ENCODE data around the gene IGFL2. TPM values are rescaled to one million over a fixed set of nuclear protein-coding genes. Genes with fewer than 3 reads are reported as not detected.
"Not testable (repeated sequence)": the region's sequence is repeated elsewhere in the genome, so short reads cannot be mapped to it uniquely, and the experiment has no call there.

Gene IGFL2
- total RNA-seq, 1 donor from 2014 or later: not detected

DNA sequence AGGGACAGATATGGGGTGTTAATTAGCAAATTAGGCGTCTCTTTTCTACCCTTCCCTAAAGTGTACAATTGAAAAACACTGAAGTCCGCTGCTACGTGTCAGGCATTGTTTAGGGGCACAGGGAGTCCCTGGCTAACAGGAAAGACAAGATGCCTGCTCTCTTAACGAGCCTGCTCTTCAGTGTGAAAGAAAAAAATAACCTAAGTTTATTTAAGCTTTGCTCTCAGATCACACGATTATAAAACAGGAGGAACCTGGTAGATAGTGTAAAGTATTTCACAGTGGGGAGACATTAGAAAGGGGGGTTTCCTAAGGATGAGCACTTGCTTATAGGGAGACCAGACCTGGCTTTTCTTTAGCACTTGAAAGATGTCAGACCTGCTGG lies 38.7 kb downstream of the IGFL2 start:
- no peak for DNase-seq (ENCODE audit: extremely low read depth, low read depth, low spot score)

DNA sequence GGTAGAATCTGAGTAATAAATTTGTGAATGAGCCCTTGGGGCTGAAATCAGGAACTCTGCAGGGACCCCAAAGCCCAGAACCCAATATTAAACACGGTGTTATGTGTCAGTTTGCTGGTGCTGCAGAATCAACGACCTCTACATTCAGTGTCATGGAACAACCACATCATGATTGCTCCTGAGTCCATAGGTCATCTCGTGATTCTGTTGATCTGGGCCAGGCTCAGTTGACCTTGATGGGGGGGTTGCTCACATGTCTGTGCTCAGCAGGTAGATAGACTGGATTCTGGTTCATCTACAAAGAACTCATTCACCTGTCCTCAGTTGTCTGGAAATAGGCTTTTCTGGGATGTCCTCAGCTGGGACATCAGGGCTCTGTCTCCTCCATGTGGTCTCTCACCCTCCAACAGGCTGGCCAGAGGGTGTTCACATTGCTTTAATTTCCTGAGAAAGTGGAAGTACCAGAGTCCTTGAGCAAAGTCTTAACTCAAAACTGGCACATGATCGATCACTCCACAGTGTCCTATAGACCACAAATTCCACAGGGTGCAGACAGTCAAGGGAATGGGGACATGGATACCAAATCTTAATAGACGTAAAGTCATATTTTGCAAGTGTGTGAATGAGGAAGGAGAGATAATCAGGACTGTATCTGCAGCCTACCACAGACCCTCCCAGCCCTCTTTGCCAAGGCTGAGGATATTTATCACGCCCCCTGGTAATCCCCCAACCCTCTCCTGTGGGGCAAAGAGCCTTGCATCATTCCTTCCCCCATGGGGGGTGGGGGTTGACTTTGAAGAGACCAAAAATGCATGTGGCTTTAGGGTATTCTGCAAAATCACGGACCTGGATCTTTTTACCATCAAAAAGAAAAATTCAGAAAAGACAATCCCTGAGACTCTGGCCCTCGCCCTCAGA lies 42.2 kb downstream of the IGFL2 start:
- no peak for DNase-seq (ENCODE audit: extremely low read depth, low read depth, low spot score)

DNA sequence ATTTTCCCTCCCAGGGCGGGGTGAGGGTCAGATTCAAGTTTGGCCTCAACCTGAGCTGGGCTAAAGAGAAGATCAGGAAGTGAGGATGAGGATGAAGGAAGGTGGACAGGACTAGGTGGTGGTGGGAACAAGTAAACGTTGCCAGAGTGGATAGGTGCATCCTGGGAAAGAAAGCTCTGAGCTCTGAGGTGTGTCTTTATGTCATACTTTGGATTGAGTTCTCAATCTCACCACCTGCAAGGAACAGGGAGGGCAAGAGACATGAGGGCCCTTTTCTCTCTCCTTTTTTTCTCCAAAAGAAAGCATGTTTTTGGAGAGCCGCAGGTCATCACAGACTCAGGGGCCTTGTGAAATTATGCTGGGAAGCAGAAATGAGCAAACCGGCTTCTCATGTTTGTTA lies 43.3 kb downstream of the IGFL2 start:
- no peak for DNase-seq (ENCODE audit: extremely low read depth, low read depth, low spot score)

DNA sequence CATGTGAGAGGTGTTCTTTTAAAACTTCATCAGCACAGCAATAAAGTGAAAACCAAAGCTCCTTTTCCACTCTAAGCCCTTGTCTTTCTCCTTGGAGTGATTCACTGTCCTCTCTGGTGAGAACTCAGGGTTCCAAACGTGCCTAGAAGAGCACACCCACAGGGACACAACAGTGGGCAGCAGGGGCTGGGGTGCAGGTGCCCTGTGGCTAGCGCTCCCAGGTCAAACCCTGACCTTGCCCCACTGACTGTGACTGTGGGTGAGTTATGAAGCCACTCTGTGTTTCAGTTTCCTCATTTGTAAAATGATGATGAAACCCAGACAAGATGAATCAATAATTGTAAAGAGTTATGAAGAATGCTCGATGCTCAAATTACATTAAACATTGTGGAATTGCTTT lies 43.9 kb downstream of the IGFL2 start:
- DNase-seq (ENCODE audit: extremely low read depth, low read depth, low spot score): no peak

DNA sequence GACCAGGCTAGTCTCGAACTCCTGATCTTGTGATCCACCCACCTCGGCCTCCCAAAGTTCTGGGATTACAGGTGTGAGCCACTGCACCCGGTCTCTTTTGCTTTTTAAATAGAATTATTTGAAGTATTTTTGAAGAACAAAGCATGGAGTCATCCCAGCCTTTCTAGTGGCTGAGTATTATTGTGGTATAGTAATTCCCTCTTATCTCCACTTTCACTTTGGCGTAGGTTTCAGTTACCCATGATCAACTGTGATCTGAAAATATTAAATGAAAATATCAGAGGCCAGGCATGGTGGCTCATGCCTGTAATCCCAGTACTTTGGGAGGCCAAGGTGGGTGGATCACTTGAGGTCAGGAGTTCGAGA lies 44.6 kb downstream of the IGFL2 start:
- DNase-seq (ENCODE audit: extremely low read depth, low read depth, low spot score): not testable (repeated sequence)

DNA sequence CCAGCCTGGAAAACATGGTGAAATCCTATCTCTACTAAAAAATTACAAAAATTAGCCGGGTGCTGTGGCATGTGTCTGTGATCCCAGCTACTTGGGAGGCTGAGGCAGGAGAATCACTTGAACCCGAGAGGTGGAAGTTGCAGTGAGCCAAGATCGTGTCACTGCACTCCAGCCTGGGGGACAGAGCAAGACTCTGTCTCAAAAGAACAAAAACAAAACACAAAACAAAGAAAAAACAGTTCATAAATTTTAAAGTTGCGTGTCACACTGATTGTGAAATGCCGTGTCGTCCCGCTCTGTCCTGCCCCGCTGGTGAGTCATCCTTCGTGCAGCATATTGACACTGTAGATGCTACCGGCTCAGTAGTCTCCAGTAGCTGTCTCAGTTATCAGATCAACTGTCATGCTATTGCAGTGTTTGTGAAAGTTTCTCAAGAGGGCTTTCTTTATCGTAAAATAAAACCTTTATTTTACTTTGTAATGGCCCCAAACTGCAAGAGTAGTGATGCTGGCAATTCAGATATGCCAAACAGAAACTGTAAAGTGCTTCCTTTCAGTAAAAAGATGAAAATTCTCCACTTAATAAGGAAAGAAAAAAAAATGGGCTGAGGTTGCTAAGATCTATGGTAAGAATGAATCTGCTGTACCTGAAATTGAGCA lies 45.1 kb downstream of the IGFL2 start:
- no peak for DNase-seq (ENCODE audit: extremely low read depth, low read depth, low spot score)

DNA sequence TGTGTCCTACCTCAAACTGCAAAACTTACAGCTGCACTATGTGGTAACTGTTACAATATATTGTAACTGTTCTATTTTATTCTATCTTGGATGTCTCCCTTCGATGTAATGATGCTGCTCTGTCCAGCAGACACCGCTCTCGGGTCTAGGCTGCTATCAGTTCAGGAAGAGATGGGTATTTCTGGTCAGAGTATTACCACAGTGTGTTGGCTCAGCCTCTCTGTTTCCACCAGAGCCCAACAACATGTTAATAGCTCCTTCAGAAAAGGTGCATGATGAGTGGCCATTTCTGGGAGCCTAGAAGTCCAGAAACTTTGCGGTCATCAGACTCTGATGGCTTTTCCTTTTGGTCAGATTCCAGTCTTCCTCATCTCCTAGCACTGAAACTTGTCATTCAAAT lies 45.6 kb downstream of the IGFL2 start:
- DNase-seq (ENCODE audit: extremely low read depth, low read depth, low spot score): no peak

DNA sequence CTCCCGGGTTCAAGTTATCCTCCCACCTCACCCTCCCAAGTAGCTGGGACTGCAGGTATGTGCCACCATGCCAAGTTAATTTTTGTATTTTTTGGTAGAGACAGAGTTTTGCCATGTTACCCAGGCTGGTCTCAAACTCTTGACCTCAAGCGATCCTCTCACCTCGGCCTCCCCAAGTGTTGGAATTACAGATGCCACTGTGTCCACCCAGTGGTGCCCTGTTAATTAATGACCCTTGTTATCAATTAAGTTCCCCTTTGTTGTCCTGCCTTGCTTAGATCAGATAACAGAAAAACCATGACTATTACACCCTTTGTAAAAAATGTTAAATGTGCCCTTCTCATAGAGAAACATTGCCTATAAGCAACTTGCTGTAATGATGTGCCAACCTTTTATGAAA lies 47.1 kb downstream of the IGFL2 start:
- no peak for DNase-seq (ENCODE audit: extremely low read depth, low read depth, low spot score)

DNA sequence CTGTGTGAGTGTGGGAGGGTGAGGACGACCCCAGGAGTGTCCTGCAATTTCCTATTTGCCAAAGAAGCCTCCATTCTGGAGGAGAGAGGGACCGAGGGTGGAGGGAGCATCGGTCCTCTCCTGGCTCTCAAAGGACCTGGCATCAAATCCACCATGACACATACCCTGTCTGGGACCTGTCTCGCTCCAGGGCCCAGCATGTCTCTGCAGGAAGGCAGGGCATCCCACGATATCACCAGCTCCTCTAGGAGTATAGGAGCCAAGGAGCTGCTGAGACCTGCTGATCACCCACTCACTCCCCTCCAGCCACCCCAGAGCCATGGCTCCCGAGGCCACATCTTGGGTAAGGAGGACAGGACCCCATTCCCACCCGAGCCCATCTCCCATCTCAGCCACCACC lies 47.9 kb downstream of the IGFL2 start:
- not testable (repeated sequence) for DNase-seq (ENCODE audit: extremely low read depth, low read depth, low spot score)

DNA sequence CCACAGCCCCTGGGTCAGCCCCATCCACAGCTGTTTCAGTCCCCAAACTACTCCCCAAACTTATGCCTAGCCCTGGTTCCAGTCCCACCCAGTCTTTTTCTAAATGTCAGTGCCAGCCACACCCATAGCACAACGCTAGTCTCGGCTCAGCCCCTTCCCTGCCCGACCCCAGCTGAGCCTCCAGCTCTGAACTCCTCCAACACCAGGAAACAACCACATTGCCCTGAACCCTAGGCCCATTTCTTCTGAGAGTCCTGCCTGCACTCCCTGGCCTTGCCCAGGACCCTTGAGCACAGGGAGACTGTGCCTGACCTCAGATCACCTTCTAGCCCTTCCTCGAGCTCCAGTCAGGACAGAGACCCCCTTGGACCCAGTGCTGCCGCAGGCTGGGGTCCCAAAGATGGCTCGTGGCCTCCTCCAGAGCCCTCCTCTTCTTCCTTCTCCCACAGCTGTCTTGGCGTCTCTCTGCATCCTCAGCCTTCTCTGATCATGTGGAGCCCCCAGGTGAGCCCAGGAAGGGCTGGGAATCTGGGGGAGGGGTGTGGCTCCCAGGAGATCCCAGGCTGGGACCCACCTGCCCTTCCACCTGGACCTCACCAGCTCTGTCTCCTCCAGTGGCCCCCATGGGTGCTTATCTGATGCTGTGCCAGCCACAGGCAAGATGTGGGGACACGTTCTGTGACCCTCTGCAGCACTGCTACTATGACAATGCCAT lies 48.5 kb downstream of the IGFL2 start:
- no peak for DNase-seq (ENCODE audit: extremely low read depth, low read depth, low spot score)

DNA sequence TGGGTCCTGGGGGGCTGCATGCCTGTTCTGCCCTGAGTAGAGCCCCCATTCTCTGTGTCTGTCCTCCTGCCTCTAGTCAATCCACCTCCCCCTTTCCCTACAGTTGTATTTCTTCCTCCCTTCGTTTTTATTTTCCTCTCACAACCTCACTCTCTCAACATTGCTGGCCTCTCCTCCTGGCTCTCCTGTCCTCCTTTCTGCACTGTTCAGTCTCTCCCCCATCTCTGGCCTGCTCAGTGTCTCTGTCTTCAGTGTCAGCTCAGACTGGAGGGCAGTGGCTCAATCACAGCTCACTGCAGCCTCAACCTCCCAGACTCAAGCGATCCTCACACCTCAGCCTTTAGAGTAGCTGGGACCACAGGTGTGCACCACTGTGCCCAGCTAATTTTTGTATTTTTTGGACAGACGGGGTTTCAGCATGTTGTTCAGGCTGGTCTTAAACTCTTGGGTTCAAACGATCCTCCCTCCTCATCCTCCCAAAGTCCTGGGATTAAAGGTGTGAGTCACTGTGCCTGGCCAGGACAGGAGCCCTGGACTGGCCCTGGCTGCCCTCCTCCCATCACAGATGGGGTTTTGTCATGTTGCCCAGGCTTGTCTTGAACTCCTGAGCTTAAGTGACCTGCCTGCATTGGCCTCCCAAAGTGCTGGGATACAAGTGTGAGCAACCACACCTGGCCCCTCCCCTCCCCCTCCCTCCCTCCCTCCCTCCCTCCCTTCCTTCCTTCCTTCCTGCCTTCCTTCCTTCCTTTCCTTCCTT lies 49.5 kb downstream of the IGFL2 start:
- no peak for DNase-seq (ENCODE audit: extremely low read depth, low read depth, low spot score)

DNA sequence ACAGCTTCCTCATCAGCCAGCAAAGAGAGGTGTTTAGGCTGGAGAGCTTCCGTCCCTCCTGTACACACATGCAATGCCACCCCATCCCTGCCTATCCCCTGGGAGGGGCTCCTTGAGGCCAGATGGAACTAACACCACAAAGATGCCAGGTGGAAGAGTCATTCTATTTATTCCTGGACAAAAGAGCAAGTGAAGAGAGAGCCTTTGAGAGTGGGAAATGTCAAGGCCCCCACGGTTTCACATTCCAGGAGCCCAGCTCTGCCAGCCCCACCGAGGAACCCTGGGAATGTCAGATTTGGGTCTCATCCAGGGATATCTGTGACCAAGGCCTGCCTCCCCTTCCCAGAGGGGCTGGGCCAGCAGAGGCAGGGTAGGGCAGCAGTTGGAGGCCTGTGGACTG lies 50.7 kb downstream of the IGFL2 start:
- no peak for DNase-seq (ENCODE audit: extremely low read depth, low read depth, low spot score)

DNA sequence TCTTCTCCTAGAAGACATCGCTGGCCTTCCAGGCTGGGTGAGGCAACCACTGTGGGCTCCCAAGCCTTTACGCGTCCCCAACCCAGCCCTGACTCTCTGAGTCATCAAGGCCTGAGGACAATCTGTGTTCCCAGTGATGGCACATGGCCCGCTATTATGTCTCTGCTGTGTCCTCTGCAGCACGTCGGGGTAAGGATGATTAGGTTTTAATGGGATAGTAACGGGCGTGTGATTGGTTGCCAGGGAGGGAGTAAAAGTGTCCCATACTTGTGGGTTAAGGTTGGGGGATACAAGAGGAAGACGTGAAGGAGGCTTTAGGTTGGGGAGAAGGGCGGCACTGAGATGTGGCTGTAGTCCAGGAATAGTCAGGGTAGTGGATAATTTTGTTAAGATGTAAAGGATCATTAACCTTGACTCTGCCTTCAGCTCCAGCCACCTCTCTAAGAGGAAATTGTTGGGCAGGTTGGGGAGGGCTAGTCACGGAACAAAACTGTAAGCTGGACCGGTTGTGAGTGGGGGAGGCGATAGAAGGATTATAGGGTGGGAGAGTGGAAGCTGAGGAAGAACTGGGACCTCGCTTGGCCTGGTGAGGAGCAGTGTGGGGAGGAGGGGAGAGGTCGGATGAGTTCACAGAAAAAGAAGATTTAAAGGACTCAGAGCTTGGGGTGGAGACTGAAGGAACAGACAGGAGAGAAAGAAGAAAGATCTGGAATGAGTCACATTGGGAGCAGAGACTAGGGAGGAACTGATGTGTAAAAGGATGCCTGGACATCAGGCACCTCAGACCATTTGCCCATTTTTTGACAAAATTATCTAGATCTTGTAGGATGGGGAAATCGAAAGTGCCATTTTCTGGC lies 53.6 kb downstream of the IGFL2 start:
- DNase-seq (ENCODE audit: extremely low read depth, low read depth, low spot score): no peak

DNA sequence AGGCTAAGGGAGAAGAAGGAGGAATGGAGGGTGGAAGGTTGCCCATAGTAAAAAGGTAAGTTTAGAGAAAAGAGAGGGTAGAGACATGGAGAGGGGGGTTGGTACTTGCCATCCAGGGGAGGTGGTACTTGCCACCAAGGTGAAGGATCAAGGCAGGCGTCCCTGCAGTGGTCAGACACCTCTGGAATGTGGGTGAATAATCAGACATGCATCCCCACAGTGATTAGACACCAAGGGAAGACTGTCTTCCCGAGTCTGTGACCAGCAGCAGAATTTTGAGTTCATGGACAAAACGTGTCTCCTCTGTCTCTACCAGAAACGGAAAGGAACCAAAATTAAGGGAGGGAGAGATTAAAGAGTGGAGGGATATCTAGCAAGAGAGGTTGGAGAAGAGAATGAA lies 54.4 kb downstream of the IGFL2 start:
- DNase-seq (ENCODE audit: extremely low read depth, low read depth, low spot score): no peak

DNA sequence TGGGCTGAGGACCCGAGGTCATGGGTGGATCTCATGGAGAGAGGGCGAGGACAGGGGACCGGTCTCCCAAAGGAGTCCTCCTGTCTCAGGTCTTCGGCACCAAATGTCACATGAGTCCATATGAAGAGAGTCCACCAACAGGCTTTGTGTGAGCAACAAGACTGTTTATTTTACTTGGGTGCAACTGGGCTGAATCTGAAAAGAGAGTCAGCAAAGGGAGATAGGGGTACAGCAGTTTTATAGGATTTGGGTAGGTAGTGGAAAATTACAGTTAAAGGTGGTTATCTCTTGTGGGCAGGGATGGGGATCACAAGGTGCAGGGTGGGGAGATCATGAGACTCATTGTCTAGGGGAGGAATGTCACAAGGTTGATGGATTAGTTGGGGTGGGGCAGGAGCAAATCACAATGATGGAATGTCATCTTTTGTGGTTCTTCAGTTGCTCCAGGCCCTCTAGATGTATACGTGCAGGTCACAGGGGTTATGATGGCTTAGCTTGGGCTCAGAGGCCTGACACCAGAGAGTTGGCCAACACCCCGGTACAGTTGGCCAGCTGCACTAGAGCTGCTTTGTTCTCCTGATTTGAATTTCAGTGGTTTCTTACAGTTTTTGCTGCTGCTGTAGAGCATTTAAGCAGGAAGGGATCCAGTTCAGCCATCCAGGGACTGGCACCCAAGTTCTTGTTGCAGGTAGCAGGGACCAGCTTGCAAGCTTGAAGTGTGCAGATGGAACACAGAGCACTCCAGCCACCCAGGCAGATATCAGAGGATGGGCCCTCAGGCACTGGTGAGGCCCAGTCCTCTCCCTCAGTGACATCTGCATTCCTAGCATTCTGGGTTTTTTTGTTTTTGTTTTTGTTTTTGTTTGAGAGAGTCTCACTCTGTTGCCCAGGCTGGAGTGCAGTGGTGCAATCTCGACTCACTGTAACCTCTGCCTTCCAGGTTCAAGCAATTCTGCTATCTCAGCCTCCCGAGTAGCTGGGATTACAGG lies 55.1 kb downstream of the IGFL2 start:
- DNase-seq (ENCODE audit: extremely low read depth, low read depth, low spot score): no peak

DNA sequence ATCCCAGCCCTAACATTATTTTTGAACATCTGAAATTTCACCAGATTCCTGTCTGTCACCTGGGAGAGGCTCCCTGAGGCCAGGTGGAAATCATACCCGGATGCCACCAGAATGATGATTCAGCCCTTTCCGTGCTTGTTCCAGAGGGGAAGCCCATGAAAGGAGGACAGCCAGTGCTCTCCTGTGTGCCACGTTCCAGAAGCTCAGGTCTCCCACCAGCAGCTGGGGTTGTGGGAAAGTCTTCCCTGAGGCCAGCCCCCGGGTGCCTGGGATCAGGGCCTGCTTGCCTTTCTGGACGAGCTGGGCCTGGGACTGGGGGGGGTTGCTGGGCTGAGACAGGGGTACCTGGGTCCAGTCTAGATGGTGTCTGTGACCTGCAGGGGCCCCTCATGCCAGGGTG lies 56.0 kb downstream of the IGFL2 start:
- no peak for DNase-seq (ENCODE audit: extremely low read depth, low read depth, low spot score)

DNA sequence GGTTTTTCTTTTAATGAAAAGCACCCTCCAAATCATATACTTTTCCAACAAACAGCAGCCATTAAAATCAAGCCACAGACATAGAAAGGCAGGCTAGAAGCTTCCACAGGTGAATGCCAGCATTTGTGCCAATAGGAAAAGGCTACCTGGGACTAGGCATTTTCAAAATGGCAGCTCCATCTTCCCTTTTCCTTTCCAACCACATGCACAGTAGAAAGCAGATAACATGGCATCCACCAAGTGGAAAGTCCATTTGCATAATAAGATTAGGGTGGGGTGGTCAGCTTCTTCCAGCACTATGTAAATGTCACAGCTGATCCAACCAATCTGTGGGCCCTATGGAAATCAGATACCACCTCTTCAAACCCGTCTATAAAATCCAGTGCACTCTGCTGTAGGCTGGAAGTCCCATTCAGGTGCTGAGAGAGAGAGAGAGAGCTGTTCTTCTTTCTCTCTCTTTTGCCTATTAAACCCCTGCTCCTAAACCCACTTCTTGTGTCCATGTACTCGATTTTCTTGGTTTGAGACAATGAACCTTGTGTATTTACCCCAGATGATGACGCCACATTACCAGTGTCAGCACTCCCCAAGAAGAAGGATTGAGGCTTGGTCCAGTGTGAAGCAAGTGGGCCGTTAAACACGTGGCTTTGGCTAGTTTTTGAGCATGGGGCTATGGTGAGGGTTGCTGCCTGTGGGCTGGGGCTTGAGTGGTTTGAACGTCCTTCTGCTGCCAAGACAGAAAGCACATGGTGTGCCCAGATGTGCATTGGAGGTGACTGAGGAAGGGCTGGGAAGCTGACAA lies 57.3 kb downstream of the IGFL2 start:
- no peak for DNase-seq (ENCODE audit: extremely low read depth, low read depth, low spot score)

DNA sequence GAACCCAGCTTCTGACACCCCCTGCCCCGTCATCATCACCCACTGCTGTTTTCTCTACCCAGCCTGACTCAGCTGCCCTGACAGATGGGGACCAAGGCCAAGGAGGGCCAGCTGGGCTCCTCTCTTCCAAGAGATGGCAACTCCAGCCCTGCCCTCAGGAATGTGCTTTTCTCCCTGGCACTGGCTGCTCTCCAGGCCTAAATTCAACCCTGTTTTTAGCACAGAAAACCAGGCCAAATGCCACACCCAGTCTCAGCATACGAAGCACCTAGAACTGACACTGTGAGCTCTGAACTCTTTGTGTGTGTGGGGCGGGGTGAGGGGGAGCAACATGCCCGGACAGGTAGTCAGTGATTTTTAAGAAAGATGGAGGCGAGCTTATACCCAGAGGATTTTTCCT lies 58.1 kb downstream of the IGFL2 start:
- DNase-seq (ENCODE audit: extremely low read depth, low read depth, low spot score): no peak
